HepG2 (cell line): ENCODE results near the gene CYLD. TPM values are rescaled to one million over a fixed set of nuclear protein-coding genes. Genes with fewer than 3 reads are reported as not detected.

Experiments
- ATAC-seq: fragments of 200-7000 bp; cut with Tn5 transposase; 3 replicates; pipeline ENCODE4 v1.9.1; 2020; ENCODE audit warnings: mild to moderate bottlenecking, moderate library complexity
- BruUV-seq: library from RNA; stranded (reverse); fragments of 400-500 nt; replicated peaks from 2 replicates; lab custom pipeline; 2021; lab: Mats Ljungman, UMichigan
- CTCF ChIA-PET: fragments of 300-600 bp; formaldehyde crosslinking; extraction: SDS; loops from one replicate; lab custom pipeline; 2021; ENCODE audit warnings: low total read pairs, inconsistent platforms, low intra/inter-chr PET ratio; lab: Yijun Ruan, JAX
- POLR2A ChIA-PET: fragments of 350-600 bp; sonication (Branson Sonifier 250); formaldehyde crosslinking; loops from one replicate; lab custom pipeline; 2020; ENCODE audit warnings: antibody characterized with exemption, inconsistent platforms; lab: Yijun Ruan, JAX
- DNase-seq: peaks from one replicate; pipeline ENCODE4 v3.0.0-alpha.2; 2015; ENCODE audit warnings: low spot score
- FAIRE-seq: peaks from 3 replicates; lab custom pipeline; 2011; peaks lifted over from hg19 to GRCh38; lab: Jason Lieb, UNC
- H2AFZ ChIP-seq: one replicate; pipeline ENCODE4 v1.6.1; 2011; ENCODE audit warnings: low read length, inconsistent platforms
- H3K27ac ChIP-seq: fragments of 300-600 bp; 3 replicates; pipeline ENCODE4 v1.8.0; 2011; ENCODE audit warnings: mixed run types, mild to moderate bottlenecking, mixed read lengths, low read length, inconsistent platforms; ENCODE audit not compliant: insufficient read depth; ENCODE audit errors: extremely low read length
- H3K27me3 ChIP-seq, 2 experiments: fragments of 200-600 bp in 1 of 2; 2 replicates in 1 of 2; 3 replicates in 1 of 2; pipeline versions ENCODE4 v1.6.0 to v1.8.0; 2011; ENCODE audit warnings: low read length in 2 of 2, mild to moderate bottlenecking in 2 of 2, moderate library complexity in 2 of 2, inconsistent platforms in 1 of 2; ENCODE audit not compliant: insufficient read depth in 2 of 2, control insufficient read depth in 1 of 2
- H3K36me3 ChIP-seq, 2 experiments: fragments of 200-600 bp in 1 of 2; replicated peaks in 1 of 2; 2 replicates in 1 of 2; 3 replicates in 1 of 2; pipeline versions ENCODE4 v1.5.1 to v1.8.0; 2011; ENCODE audit warnings: low read length in 2 of 2, inconsistent platforms in 1 of 2; ENCODE audit not compliant: insufficient read depth in 2 of 2, control insufficient read depth in 1 of 2
- H3K4me1 ChIP-seq: 2 replicates; pipeline ENCODE4 v1.5.1; 2012; ENCODE audit warnings: low read length, inconsistent platforms; ENCODE audit not compliant: insufficient read depth
- H3K4me2 ChIP-seq: 2 replicates; pipeline ENCODE4 v1.6.0; 2011; ENCODE audit warnings: low read depth, low read length, inconsistent platforms
- H3K4me3 ChIP-seq, 3 experiments: fragments of 200-600 bp in 1 of 3; sonication (generic), shearing (Covaris generic) in 1 of 3; replicated peaks in 1 of 3; 2 replicates each; pipeline ENCODE4 v1.5.1; 2011 to 2016; ENCODE audit warnings: low read length in 3 of 3, inconsistent platforms in 2 of 3, low read depth in 2 of 3, mild to moderate bottlenecking in 2 of 3, control low read depth in 1 of 3, mixed read lengths in 1 of 3; ENCODE audit not compliant: insufficient read depth in 1 of 3
- H3K79me2 ChIP-seq: one replicate; pipeline ENCODE4 v1.6.1; 2011; ENCODE audit warnings: low read length, inconsistent platforms; ENCODE audit not compliant: insufficient read depth
- H3K9ac ChIP-seq: 2 replicates; pipeline ENCODE4 v1.6.0; 2011; ENCODE audit warnings: mild to moderate bottlenecking, low read depth, low read length, inconsistent platforms; ENCODE audit not compliant: insufficient read depth
- H3K9me3 ChIP-seq: 2 replicates; pipeline ENCODE4 v1.5.1; 2012; ENCODE audit warnings: mild to moderate bottlenecking, low read length
- H4K20me1 ChIP-seq: 2 replicates; pipeline ENCODE4 v1.6.0; 2011; ENCODE audit warnings: inconsistent platforms, mild to moderate bottlenecking, low read length, moderate library complexity; ENCODE audit not compliant: insufficient read depth
- BATF2 ChIP-seq: sonication (generic); formaldehyde crosslinking; IDR thresholded peaks from 2 replicates; pipeline ENCODE4 v1.8.0; 2022; ENCODE audit warnings: mild to moderate bottlenecking, missing genetic modification reagents, moderate library complexity
- BORCS8-MEF2B ChIP-seq: sonication (generic); formaldehyde crosslinking; IDR thresholded peaks from 2 replicates; pipeline ENCODE4 v1.8.0; 2022; ENCODE audit warnings: mild to moderate bottlenecking, missing genetic modification reagents
- DZIP1 ChIP-seq: sonication (generic); formaldehyde crosslinking; IDR thresholded peaks from 2 replicates; pipeline ENCODE4 v1.5.0; 2020; ENCODE audit warnings: mild to moderate bottlenecking, missing genetic modification reagents
- KDM2A ChIP-seq: sonication (generic); formaldehyde crosslinking; IDR thresholded peaks from 2 replicates; pipeline ENCODE4 v1.4.0; 2020; ENCODE audit warnings: low read depth, missing genetic modification reagents, borderline replicate concordance
- KDM5B ChIP-seq: sonication (generic); formaldehyde crosslinking; IDR thresholded peaks from 2 replicates; pipeline ENCODE4 v1.4.0; 2020; ENCODE audit warnings: missing genetic modification reagents, mild to moderate bottlenecking, borderline replicate concordance
- KLF13 ChIP-seq: sonication (generic); formaldehyde crosslinking; IDR thresholded peaks from 2 replicates; pipeline ENCODE4 v1.4.0; 2020; ENCODE audit warnings: mild to moderate bottlenecking, missing genetic modification reagents
- MTA3 ChIP-seq: sonication (generic); formaldehyde crosslinking; IDR thresholded peaks from 2 replicates; pipeline ENCODE4 v1.4.0; 2020; ENCODE audit warnings: missing genetic modification reagents
- SP4 ChIP-seq: sonication (generic); formaldehyde crosslinking; IDR thresholded peaks from 2 replicates; pipeline ENCODE4 v1.8.1; 2023; ENCODE audit warnings: mild to moderate bottlenecking, missing genetic modification reagents
- WGBS: methylation state at CpG from one replicate; pipeline ENCODE4 v1.1.6; 2017; ENCODE audit warnings: low lambda C conversion rate; 5-methylcytosine and 5-hydroxymethylcytosine counted together
- in situ Hi-C: cut with HindIII; loops from 2 replicates; pipeline ENCODE4 v1.10.0; 2017; ENCODE audit warnings: low pct_unique_long_range_greater_than_20kb; ENCODE audit not compliant: extremely low pct_ligation_motif_present
- intact Hi-C: fragments of 100-400 bp; cut with micrococcal nuclease; formaldehyde crosslinking; loops from one replicate; pipeline ENCODE4 v1.10.0; 2022; ENCODE audit not compliant: unreplicated experiment
- polyA plus RNA-seq, 8 experiments: library from polyadenylated mRNA; depleted of rRNA in 3 of 8; stranded (reverse) in 7 of 8; unstranded in 1 of 8; fragments of >200 nt; fragmentation: Illumina TruSeq in 4 of 8; extraction: Trizol in 4 of 8; gene quantifications; 2 replicates each; pipeline versions ENCODE4 v1.2.1 to v1.2.3, GENCODE V29; 2011 to 2016; ENCODE audit warnings: low read depth in 4 of 8, missing spikeins in 1 of 8, mixed read lengths in 1 of 8; ENCODE audit not compliant: insufficient read depth in 1 of 8
- total RNA-seq, 5 experiments: library from RNA; depleted of rRNA; stranded (reverse); fragments of >200 nt; fragmentation: Illumina TruSeq; extraction: Trizol; gene quantifications; 2 replicates each; pipeline ENCODE4 v1.2.3, GENCODE V29; 2016; ENCODE audit warnings: low read depth in 1 of 5

The CYLD gene
- total and polyA plus RNA-seq, 2 of the 13 experiments (the other 11 are each of a cell fraction or from before 2014, with no cell fraction given): 6.1 to 11.4 TPM

DNA sequence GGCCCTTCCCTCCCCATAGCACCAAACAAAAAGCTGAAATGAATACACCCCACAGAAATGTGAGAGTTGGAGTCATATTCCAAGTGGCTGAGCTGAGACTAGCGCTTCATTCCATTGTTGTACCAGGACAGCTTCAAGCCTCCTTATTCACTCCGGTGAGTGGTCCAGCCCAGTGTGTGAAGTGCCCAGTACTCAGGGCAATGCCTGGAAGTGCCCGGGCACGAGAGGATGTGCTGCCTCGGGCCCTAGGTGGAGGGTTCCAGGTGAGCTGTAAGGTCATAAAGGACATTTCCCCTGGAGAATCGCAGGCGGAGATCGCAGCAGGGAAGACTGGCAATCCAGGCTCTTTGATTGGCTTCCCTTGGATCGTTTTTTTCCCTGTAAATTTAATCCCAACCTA, 5.4 kb upstream of the CYLD start:
- peaks cover 0 to 16% of the 10 kb centered on the region in 2 experiments; a peak in 1 of 5 replicates for H3K27me3 ChIP-seq
- 41% methylated on average over 9 of the region's 9 CpGs for WGBS
- ChIA-PET POLR2A (no interaction called here), CTCF (no interaction called here)
- in situ Hi-C loops (no loop called here), intact Hi-C loops (no loop called here)
- H3K4me2 ChIP-seq: no peak overlapping the region
- H3K9me3 ChIP-seq: no peaks in the 10 kb centered on the region
- FAIRE-seq (no peak), DNase-seq (no peak), ATAC-seq (no peak)
- no TSS peak for BruUV-seq
- H3K27ac ChIP-seq: no peak overlapping the region
- no peak overlapping the region for H3K9ac ChIP-seq
- no peaks in the 10 kb centered on the region for H3K79me2 ChIP-seq
- TF ChIP-seq SP4 (CRISPR knock-in tag) (no peak), KDM5B (CRISPR knock-in tag) (no peak), MTA3 (CRISPR knock-in tag) (no peak), KDM2A (CRISPR knock-in tag) (no peak), KLF13 (CRISPR knock-in tag) (no peak), BORCS8-MEF2B (CRISPR knock-in tag) (no peak), BATF2 (CRISPR knock-in tag) (no peak), DZIP1 (no peak)
- H2AFZ ChIP-seq: no peak overlapping the region
- H4K20me1 ChIP-seq: no peaks in the 10 kb centered on the region
- no peaks in the 10 kb centered on the region for H3K36me3 ChIP-seq
- peaks cover 12% of the 10 kb centered on the region for H3K4me1 ChIP-seq
- no peak overlapping the region for H3K4me3 ChIP-seq
